ENCODE results near the gene PTPRJ. TPM values are rescaled to one million over a fixed set of nuclear protein-coding genes. Genes with fewer than 3 reads are reported as not detected.

PTPRJ gene
- total and polyA plus RNA-seq, 9 of the 15 experiments (the other 6 are each of a cell fraction or from before 2014, with no cell fraction given) = 0.56 to 10.7 (median 4.8) TPM

DNA sequence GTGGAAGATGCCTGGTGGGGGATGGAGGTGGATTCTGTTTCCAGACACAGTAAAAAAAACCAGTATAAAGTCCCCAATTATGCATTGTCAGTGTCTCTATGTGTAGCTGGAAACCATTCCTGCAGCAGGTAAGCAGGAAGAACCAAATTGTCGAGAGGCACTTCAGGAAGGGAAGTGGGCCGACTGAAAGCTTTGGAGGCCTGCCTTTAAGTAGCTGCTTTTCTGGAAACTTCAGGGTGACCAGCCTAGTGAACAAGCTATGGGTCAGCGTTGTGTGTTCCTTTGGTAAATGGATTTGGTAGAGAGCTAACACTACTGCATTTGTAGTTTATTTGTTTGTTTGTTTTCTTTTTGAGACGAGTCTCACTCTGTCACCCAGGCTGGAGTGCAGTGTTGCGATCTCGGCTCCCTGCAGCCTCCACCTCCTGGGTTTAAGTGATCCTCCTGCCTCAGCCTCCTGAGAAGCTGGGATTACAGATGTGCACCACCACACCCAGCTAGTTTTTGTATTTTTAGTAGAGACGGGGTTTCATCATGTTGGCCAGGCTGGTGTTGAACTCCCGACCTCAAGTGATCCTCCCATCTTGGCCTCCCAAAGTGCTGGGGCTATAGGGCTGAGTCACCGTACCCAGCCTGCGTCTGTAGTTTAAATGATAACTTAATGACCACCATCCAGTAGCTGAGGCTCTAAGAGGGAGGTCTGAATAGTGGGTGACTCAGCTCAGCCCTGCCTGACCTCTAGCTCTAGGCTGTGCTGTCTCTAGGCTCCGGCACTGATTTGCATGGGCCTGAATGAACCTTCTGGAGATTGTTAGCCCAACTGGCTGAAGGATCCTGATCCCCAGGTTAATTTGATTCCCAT is 12.8 kb downstream of the PTPRJ start (continued):
- TF ChIP-seq, protein P1, sequence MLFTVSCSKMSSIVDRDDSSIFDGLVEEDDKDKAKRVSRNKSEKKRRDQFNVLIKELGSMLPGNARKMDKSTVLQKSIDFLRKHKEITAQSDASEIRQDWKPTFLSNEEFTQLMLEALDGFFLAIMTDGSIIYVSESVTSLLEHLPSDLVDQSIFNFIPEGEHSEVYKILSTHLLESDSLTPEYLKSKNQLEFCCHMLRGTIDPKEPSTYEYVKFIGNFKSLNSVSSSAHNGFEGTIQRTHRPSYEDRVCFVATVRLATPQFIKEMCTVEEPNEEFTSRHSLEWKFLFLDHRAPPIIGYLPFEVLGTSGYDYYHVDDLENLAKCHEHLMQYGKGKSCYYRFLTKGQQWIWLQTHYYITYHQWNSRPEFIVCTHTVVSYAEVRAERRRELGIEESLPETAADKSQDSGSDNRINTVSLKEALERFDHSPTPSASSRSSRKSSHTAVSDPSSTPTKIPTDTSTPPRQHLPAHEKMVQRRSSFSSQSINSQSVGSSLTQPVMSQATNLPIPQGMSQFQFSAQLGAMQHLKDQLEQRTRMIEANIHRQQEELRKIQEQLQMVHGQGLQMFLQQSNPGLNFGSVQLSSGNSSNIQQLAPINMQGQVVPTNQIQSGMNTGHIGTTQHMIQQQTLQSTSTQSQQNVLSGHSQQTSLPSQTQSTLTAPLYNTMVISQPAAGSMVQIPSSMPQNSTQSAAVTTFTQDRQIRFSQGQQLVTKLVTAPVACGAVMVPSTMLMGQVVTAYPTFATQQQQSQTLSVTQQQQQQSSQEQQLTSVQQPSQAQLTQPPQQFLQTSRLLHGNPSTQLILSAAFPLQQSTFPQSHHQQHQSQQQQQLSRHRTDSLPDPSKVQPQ (CRISPR knock-in tag; IDR thresholded peaks at IDR 0.05; ENCODE audit: borderline replicate concordance) = no peak
- TF ChIP-seq POLR2AphosphoS5 (IDR thresholded peaks at IDR 0.05; ENCODE audit: control insufficient read depth, insufficient read depth, low read depth, low read length) (peak; percentile 36; the same call in 1 of the 2 replicates), RBM39 (optimal IDR thresholded peaks at IDR 0.05; ENCODE audit: low read depth, low read length) (no peak), RBFOX2 (IDR thresholded peaks at IDR 0.05; ENCODE audit: low read depth, low read length) (no peak), POLR2B (IDR thresholded peaks at IDR 0.05; ENCODE audit: low read depth, partially characterized antibody) (no peak), MED1 (CRISPR knock-in tag; IDR thresholded peaks at IDR 0.05; ENCODE audit: borderline replicate concordance) (no peak), TARDBP (IDR thresholded peaks at IDR 0.05) (no peak), FOXA1 (IDR thresholded peaks at IDR 0.05; ENCODE audit: borderline replicate concordance) (no peak), ZNF507 (tag; conservative IDR thresholded peaks at IDR 0.05) (no peak), JUND (IDR thresholded peaks at IDR 0.05; ENCODE audit: borderline replicate concordance, low read depth, low read length) (peak; percentile 95), JUND (tag; IDR thresholded peaks at IDR 0.05; ENCODE audit: borderline replicate concordance, low read depth, low read length) (peak; percentile 95; the same call in 2 of the 3 replicates), ZNF695 (CRISPR knock-in tag; IDR thresholded peaks at IDR 0.05) (no peak), MYBL2 (IDR thresholded peaks at IDR 0.05; ENCODE audit: low read depth) (peak; percentile 85), MYBL2 (CRISPR knock-in tag; IDR thresholded peaks at IDR 0.05; ENCODE audit: borderline replicate concordance) (no peak), CBFA2T3 (IDR thresholded peaks at IDR 0.05) (peak; percentile 92), ZNF316 (IDR thresholded peaks at IDR 0.05) (peak; percentile 94)
- TF ChIP-seq, protein P2, sequence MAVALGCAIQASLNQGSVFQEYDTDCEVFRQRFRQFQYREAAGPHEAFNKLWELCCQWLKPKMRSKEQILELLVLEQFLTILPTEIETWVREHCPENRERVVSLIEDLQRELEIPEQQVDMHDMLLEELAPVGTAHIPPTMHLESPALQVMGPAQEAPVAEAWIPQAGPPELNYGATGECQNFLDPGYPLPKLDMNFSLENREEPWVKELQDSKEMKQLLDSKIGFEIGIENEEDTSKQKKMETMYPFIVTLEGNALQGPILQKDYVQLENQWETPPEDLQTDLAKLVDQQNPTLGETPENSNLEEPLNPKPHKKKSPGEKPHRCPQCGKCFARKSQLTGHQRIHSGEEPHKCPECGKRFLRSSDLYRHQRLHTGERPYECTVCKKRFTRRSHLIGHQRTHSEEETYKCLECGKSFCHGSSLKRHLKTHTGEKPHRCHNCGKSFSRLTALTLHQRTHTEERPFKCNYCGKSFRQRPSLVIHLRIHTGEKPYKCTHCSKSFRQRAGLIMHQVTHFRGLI (CRISPR knock-in tag; IDR thresholded peaks at IDR 0.05) = no peak
- TF ChIP-seq, protein P3, sequence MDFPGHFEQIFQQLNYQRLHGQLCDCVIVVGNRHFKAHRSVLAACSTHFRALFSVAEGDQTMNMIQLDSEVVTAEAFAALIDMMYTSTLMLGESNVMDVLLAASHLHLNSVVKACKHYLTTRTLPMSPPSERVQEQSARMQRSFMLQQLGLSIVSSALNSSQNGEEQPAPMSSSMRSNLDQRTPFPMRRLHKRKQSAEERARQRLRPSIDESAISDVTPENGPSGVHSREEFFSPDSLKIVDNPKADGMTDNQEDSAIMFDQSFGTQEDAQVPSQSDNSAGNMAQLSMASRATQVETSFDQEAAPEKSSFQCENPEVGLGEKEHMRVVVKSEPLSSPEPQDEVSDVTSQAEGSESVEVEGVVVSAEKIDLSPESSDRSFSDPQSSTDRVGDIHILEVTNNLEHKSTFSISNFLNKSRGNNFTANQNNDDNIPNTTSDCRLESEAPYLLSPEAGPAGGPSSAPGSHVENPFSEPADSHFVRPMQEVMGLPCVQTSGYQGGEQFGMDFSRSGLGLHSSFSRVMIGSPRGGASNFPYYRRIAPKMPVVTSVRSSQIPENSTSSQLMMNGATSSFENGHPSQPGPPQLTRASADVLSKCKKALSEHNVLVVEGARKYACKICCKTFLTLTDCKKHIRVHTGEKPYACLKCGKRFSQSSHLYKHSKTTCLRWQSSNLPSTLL (IDR thresholded peaks at IDR 0.05) = no peak

Data from K562 (cell line).